ENCODE results near the gene KDM8. TPM values are rescaled to one million over a fixed set of nuclear protein-coding genes. Genes with fewer than 3 reads are reported as not detected.
"Not testable (repeated sequence)": the region's sequence is repeated elsewhere in the genome, so short reads cannot be mapped to it uniquely, and the experiment has no call there.

KDM8 gene
- total and polyA plus RNA-seq, 5 donors from 2014 or later = 2.8 to 14.7 (median 5.5) TPM

DNA sequence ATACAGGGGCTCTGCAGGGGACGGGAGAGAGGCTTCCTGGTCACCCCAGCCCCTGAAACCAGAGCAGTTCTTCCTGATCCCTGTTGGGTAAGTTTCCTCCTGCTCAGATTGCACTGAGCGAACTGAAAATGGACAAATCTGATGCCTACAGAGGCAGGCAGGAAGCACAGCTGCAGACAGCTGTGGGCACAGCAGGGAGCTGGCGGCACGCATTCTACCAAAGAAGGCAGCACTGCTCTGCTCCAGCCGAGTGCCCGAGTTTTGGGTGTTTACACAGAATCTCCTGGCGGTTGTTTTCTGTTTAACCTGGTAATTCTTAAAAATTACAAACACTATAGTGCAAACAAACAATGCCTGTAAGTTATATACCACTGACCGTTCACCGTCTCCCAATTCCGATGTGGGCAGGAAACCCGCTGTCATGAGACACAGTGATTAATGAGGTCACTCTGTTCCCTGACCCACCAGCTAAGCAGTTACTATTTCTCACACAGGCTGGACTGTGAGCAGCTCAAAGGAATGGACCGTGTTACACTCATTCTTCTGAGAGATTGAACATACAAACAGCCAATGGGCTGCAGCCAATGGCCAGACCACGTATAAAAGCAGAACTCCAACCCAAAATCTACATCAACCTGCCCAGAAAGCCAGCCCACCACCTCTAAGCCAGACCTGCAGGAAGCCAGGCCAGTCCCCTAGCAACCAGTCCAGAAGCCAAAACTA lies 39.7 kb downstream of the KDM8 start:
- Histone ChIP-seq H3K27me3 (ENCODE audit: control insufficient read depth, insufficient read depth, low read length) (no peaks in the 10 kb centered on the region), H3K9me3 (ENCODE audit: control insufficient read depth in 2 of 2, low read length in 2 of 2) (no peaks in the 10 kb centered on the region), H3K36me3 (ENCODE audit: control insufficient read depth, insufficient read depth, low read length) (no peaks in the 10 kb centered on the region), H3K27ac (ENCODE audit: insufficient read depth, low read length, poor library complexity, severe bottlenecking) (no peak overlapping the region), H3K4me1 (ENCODE audit: control insufficient read depth, insufficient read depth, low read length, poor library complexity, severe bottlenecking) (peaks cover 18% of the 10 kb centered on the region), H3K4me3 (ENCODE audit: low read depth, low read length) (peak overlapping the region; percentile 64)
- Mint-ChIP-seq H3K9me3 (peaks cover 0 to 2% (median 0%) of the 10 kb centered on the region in 7 donors), H3K36me3 (peaks cover 23% of the 10 kb centered on the region), H3K27ac (peak overlapping the region; percentile 61 to 89 (median 79)), H3K4me3 (peak overlapping the region; percentile 15 to 78 (median 63)), H3K4me1 (peaks cover 25 to 88% (median 52%) of the 10 kb centered on the region in 4 donors), H3K27me3 (no peaks in the 10 kb centered on the region)
- ATAC-seq (ENCODE audit: low read depth in 2 of 2) (peak; percentile 73), DNase-seq (peak in 2 of 3 donors; percentile 33 to 67)

DNA sequence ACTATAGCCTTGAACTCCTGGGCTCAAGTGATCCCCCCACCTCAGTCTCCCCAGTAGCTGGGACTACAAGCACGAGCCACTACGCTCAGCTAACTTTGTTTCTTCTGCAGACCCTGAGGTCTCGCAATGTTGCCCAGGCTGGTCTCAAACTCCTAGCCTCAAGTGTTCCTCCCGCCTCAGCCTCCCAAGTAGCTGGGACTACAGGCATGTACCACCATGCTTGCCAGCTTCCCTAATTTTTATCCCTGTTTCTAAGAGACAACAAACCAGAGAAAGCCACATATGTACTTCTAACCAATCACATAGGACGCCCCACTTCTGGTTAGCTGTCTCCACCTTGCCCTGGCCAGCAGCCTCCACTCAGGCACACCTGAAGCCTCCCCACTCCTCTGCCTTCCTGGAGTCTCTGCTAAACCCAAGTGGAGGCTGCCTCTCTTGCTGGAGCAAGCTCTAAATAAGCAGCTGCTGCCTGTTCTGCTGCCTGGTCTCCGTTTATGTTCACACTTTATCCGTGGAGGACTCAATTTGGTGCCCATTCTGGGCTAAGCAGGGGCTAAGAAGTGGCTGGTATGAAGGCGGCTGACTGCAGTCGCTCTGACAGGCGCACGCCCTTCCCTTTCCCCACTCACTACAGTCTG lies 40.5 kb downstream of the KDM8 start:
- H3K4me1 Mint-ChIP-seq = peaks cover 25 to 82% (median 49%) of the 10 kb centered on the region in 4 donors
- H3K4me1 ChIP-seq (ENCODE audit: control insufficient read depth, insufficient read depth, low read length, poor library complexity, severe bottlenecking) = peaks cover 15% of the 10 kb centered on the region
- DNase-seq = no peak

DNA sequence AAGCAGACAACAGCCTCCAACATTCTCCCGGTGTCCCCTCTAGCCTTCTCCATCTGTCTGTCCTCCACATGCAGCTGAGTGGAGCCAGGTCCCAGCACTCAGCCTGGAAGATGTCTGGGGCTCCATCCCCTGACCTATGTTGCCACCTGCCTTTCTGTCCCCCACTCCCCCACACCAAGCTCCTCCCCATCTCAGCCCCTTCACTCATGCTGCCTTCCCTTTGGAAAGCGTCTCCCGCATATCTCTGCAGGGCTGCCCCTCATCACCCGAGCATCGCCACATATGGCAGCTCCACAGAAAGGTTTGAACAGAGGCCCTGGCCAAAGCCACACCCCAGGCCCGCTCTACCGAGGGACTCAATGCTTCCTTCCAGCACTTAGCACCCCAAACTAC lies 41.0 kb downstream of the KDM8 start:
- peak overlapping the region; percentile 59 to 79 (median 72) for H3K27ac Mint-ChIP-seq

More for the DNA sequence above, 40.5 kb downstream of the KDM8 start:
- no peak for ATAC-seq (ENCODE audit: low read depth in 2 of 2)
- H3K4me3 Mint-ChIP-seq = peak overlapping the region in 3 of 4 donors; percentile 43 to 72 (median 62)
- Histone ChIP-seq H3K27me3 (ENCODE audit: control insufficient read depth, insufficient read depth, low read length) (no peaks in the 10 kb centered on the region), H3K27ac (ENCODE audit: insufficient read depth, low read length, poor library complexity, severe bottlenecking) (no peak overlapping the region), H3K4me3 (ENCODE audit: low read depth, low read length) (no peak overlapping the region), H3K9me3 (ENCODE audit: control insufficient read depth in 2 of 2, low read length in 2 of 2) (no peaks in the 10 kb centered on the region), H3K36me3 (ENCODE audit: control insufficient read depth, insufficient read depth, low read length) (no peaks in the 10 kb centered on the region)
- H3K36me3 Mint-ChIP-seq = peaks cover 23% of the 10 kb centered on the region
- no peaks in the 10 kb centered on the region for H3K27me3 Mint-ChIP-seq
- H3K27ac Mint-ChIP-seq = peak overlapping the region; percentile 72 to 87 (median 79)
- H3K9me3 Mint-ChIP-seq = peaks cover 0 to 2% (median 0%) of the 10 kb centered on the region in 7 donors

DNA sequence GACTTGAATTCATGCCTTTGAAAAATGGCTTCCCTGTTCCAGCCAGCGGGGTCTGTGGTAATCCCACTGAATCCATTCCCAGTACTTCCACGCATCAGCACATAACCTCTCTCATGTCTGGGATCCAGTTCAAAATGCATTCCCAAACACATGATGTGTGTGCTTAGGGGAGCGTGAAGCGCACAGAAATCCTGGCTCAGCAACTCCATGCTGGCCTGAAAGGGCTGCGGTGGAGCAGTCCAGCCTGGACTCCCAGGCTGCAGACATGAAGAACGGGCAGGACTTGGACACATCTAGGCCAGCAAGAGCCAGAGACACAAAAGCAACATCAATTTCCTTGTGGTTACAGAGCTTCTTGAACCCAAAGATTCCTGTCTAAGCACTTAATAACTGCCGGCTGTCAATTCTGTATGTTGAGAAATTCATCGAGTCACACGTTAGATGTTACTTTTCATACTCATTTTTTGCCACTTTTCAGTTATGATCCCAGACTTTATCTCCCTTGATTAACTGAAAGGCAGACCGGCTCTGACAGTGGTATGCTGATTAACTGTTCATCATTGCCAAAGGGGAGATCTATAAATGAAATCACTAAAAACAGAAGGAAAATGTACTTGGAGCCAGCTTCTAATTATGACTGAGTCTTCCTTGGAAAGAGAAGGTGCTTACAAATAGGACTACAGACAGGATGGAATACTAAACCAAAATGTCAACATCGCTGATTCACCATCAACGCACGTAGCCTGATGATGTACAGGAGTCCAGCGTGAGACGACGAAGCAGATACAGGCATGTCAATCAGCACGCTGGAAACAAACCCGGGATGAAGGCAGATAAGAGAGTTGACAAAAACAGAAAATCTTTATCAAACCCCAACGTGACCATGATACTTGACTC lies 42.2 kb downstream of the KDM8 start:
- peaks cover 0 to 2% (median 0%) of the 10 kb centered on the region in 7 donors for H3K9me3 Mint-ChIP-seq
- peaks cover 29% of the 10 kb centered on the region for H3K36me3 Mint-ChIP-seq
- H3K4me3 Mint-ChIP-seq = peak overlapping the region in 3 of 4 donors; percentile 17 to 34 (median 28)
- DNase-seq (peak in 1 of 3 donors; percentile 35), ATAC-seq (ENCODE audit: low read depth in 2 of 2) (no peak)
- H3K4me1 Mint-ChIP-seq = peaks cover 31 to 67% (median 48%) of the 10 kb centered on the region in 4 donors
- Histone ChIP-seq H3K9me3 (ENCODE audit: control insufficient read depth in 2 of 2, low read length in 2 of 2) (no peaks in the 10 kb centered on the region), H3K4me3 (ENCODE audit: low read depth, low read length) (no peak overlapping the region), H3K4me1 (ENCODE audit: control insufficient read depth, insufficient read depth, low read length, poor library complexity, severe bottlenecking) (peaks cover 15% of the 10 kb centered on the region), H3K27ac (ENCODE audit: insufficient read depth, low read length, poor library complexity, severe bottlenecking) (no peak overlapping the region), H3K27me3 (ENCODE audit: control insufficient read depth, insufficient read depth, low read length) (no peaks in the 10 kb centered on the region), H3K36me3 (ENCODE audit: control insufficient read depth, insufficient read depth, low read length) (no peaks in the 10 kb centered on the region)
- no peaks in the 10 kb centered on the region for H3K27me3 Mint-ChIP-seq
- peak overlapping the region in 2 of 3 donors; percentile 33 to 79 for H3K27ac Mint-ChIP-seq

More for the DNA sequence above, 41.0 kb downstream of the KDM8 start:
- H3K4me1 ChIP-seq (ENCODE audit: control insufficient read depth, insufficient read depth, low read length, poor library complexity, severe bottlenecking) = peaks cover 15% of the 10 kb centered on the region
- H3K9me3 ChIP-seq (ENCODE audit: control insufficient read depth in 2 of 2, low read length in 2 of 2) = no peaks in the 10 kb centered on the region
- H3K36me3 ChIP-seq (ENCODE audit: control insufficient read depth, insufficient read depth, low read length) = no peaks in the 10 kb centered on the region
- ATAC-seq (ENCODE audit: low read depth in 2 of 2) (no peak), DNase-seq (no peak)
- no peaks in the 10 kb centered on the region for H3K27me3 ChIP-seq (ENCODE audit: control insufficient read depth, insufficient read depth, low read length)
- Mint-ChIP-seq H3K27me3 (no peaks in the 10 kb centered on the region), H3K36me3 (peaks cover 23% of the 10 kb centered on the region), H3K4me1 (peaks cover 25 to 78% (median 47%) of the 10 kb centered on the region in 4 donors), H3K4me3 (peak overlapping the region in 2 of 4 donors; percentile 62 to 72), H3K9me3 (peaks cover 0 to 2% (median 0%) of the 10 kb centered on the region in 7 donors)
- no peak overlapping the region for H3K27ac ChIP-seq (ENCODE audit: insufficient read depth, low read length, poor library complexity, severe bottlenecking)
- no peak overlapping the region for H3K4me3 ChIP-seq (ENCODE audit: low read depth, low read length)

DNA sequence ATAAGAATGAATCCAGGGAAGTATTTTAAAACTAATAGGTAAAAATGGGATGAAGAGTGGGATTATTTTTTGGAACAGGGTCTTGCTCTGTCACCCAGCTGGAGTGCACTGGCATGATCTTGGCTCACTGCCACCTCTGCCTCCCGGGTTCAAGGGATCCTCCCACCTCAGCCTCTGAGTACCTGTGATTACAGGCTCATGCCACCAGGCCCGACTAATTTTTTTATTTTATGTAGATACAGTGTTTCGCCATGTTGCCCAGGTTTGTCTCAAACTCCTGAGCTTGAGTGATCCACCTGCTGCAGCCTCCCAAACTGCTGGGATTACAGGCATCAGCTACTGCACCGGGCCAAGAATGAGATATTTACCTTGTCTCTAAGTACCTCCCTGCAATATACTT lies 43.1 kb downstream of the KDM8 start:
- no peaks in the 10 kb centered on the region for H3K36me3 ChIP-seq (ENCODE audit: control insufficient read depth, insufficient read depth, low read length)
- DNase-seq = no peak
- H3K27ac ChIP-seq (ENCODE audit: insufficient read depth, low read length, poor library complexity, severe bottlenecking) = no peak overlapping the region
- Mint-ChIP-seq H3K27ac (peak overlapping the region in 1 of 3 donors; percentile 79), H3K27me3 (no peaks in the 10 kb centered on the region), H3K36me3 (peaks cover 33% of the 10 kb centered on the region), H3K9me3 (peaks cover 0 to 2% (median 0%) of the 10 kb centered on the region in 7 donors), H3K4me1 (peaks cover 31 to 65% (median 50%) of the 10 kb centered on the region in 4 donors), H3K4me3 (peak overlapping the region in 1 of 4 donors; percentile 17)
- no peak overlapping the region for H3K4me3 ChIP-seq (ENCODE audit: low read depth, low read length)
- ATAC-seq (ENCODE audit: low read depth in 2 of 2) = no peak
- no peaks in the 10 kb centered on the region for H3K9me3 ChIP-seq (ENCODE audit: control insufficient read depth in 2 of 2, low read length in 2 of 2)
- H3K4me1 ChIP-seq (ENCODE audit: control insufficient read depth, insufficient read depth, low read length, poor library complexity, severe bottlenecking) = peaks cover 15% of the 10 kb centered on the region
- no peaks in the 10 kb centered on the region for H3K27me3 ChIP-seq (ENCODE audit: control insufficient read depth, insufficient read depth, low read length)

DNA sequence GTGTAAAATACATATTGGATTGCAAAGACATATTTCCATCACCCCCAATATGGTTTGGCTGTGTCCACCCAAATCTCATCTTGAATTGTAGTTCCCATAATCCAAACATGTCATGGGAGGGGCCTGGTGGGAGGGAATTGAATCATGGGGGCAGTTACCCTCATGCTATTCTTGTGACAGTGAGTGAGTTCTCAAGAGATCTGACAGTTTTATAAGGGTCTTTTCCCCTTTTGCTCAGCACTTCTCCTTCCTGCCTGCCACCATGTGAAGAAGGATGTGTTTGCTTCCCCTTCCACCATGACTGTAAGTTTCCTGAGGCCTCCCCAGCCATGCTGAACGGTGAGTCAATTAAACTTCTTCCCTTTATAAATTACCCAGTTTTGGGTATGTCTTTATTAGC lies 43.8 kb downstream of the KDM8 start:
- not testable (repeated sequence) for H3K4me3 ChIP-seq (ENCODE audit: low read depth, low read length); H3K27ac ChIP-seq (ENCODE audit: insufficient read depth, low read length, poor library complexity, severe bottlenecking); ATAC-seq (ENCODE audit: low read depth in 2 of 2); H3K9me3 ChIP-seq (ENCODE audit: control insufficient read depth in 2 of 2, low read length in 2 of 2); H3K4me3 Mint-ChIP-seq; H3K9me3 Mint-ChIP-seq; H3K27me3 ChIP-seq (ENCODE audit: control insufficient read depth, insufficient read depth, low read length); DNase-seq; H3K27me3 Mint-ChIP-seq; H3K36me3 ChIP-seq (ENCODE audit: control insufficient read depth, insufficient read depth, low read length)
- peaks cover 15% of the 10 kb centered on the region for H3K4me1 ChIP-seq (ENCODE audit: control insufficient read depth, insufficient read depth, low read length, poor library complexity, severe bottlenecking)
- peaks cover 38% of the 10 kb centered on the region for H3K36me3 Mint-ChIP-seq
- peak overlapping the region in 2 of 3 donors; percentile 79 to 92 for H3K27ac Mint-ChIP-seq
- peaks cover 31 to 65% (median 49%) of the 10 kb centered on the region in 4 donors for H3K4me1 Mint-ChIP-seq

DNA sequence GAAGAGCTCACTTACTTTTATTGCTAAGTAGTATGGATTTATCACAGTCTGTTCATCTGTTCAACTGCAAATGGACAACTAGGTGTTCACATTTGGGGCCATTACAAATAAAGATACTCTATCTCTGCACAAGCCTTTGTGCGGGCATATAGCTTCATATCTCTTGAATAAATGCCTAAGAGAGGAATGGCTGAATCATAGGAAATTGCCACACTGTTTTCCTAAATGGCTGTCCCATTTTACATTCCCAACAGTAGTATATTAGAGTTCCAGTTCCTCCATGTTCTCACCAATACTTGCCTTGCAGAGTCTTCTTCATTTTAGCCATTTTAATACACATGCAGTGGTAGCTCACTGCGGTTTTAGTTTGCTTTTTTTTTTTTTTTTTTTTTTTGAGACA lies 44.7 kb downstream of the KDM8 start:
- Histone ChIP-seq H3K4me3 (ENCODE audit: low read depth, low read length) (no peak overlapping the region), H3K27ac (ENCODE audit: insufficient read depth, low read length, poor library complexity, severe bottlenecking) (no peak overlapping the region), H3K36me3 (ENCODE audit: control insufficient read depth, insufficient read depth, low read length) (no peaks in the 10 kb centered on the region), H3K9me3 (ENCODE audit: control insufficient read depth in 2 of 2, low read length in 2 of 2) (no peaks in the 10 kb centered on the region), H3K27me3 (ENCODE audit: control insufficient read depth, insufficient read depth, low read length) (no peaks in the 10 kb centered on the region), H3K4me1 (ENCODE audit: control insufficient read depth, insufficient read depth, low read length, poor library complexity, severe bottlenecking) (peaks cover 11% of the 10 kb centered on the region)
- H3K4me1 Mint-ChIP-seq = peaks cover 28 to 64% (median 45%) of the 10 kb centered on the region in 4 donors
- DNase-seq (no peak), ATAC-seq (ENCODE audit: low read depth in 2 of 2) (no peak)
- H3K4me3 Mint-ChIP-seq = no peak overlapping the region
- peak overlapping the region in 1 of 3 donors; percentile 92 for H3K27ac Mint-ChIP-seq
- H3K9me3 Mint-ChIP-seq = peaks cover 0 to 2% (median 0%) of the 10 kb centered on the region in 7 donors
- peaks cover 38% of the 10 kb centered on the region for H3K36me3 Mint-ChIP-seq
- H3K27me3 Mint-ChIP-seq = no peaks in the 10 kb centered on the region
